ENCODE measurements around the gene DMAC2. TPM values are rescaled to one million over a fixed set of nuclear protein-coding genes. Genes with fewer than 3 reads are reported as not detected.

Gene DMAC2
- total and polyA plus RNA-seq, 2 of the 13 experiments (the other 11 are each of a cell fraction or from before 2014, with no cell fraction given) = 39.0 to 66.0 TPM

GRCh38 chr19:41397086-41398049 is 42.3 kb downstream of the DMAC2 start, which contains the start of the genes BCKDHA and EXOSC5 (continued):
- TF ChIP-seq FOXO4 (CRISPR knock-in tag; conservative IDR thresholded peaks at IDR 0.05) (no peak), ZNF20 (CRISPR knock-in tag; IDR thresholded peaks at IDR 0.05) (no peak), ZNF263 (CRISPR knock-in tag; IDR thresholded peaks at IDR 0.05) (peak; percentile 68), ZBTB20 (CRISPR knock-in tag; IDR thresholded peaks at IDR 0.05; ENCODE audit: borderline replicate concordance, low read depth) (no peak), ZNF776 (CRISPR knock-in tag; IDR thresholded peaks at IDR 0.05) (no peak), ZNF614 (CRISPR knock-in tag; IDR thresholded peaks at IDR 0.05; ENCODE audit: borderline replicate concordance) (peak; percentile 56; the same call in 1 of the 2 replicates), MEF2D (CRISPR knock-in tag; IDR thresholded peaks at IDR 0.05) (peak; percentile 23; the same call in 1 of the 2 replicates), MXI1 (IDR thresholded peaks at IDR 0.05; ENCODE audit: borderline replicate concordance, low read depth, low read length) (peak; percentile 100), BRCA1 (CRISPR knock-in tag; IDR thresholded peaks at IDR 0.05) (0 out of 2 replicates have a peak, but pooled peaks have one; percentile 69), POLR2AphosphoS5 (IDR thresholded peaks at IDR 0.05; ENCODE audit: low read depth, low read length) (peak; percentile 63), IRF2 (CRISPR knock-in tag; IDR thresholded peaks at IDR 0.05) (no peak; the same call in none of the 2 replicates), AGO1 (IDR thresholded peaks at IDR 0.05; ENCODE audit: low read depth, low read length, poor library complexity, severe bottlenecking) (peak; percentile 65), ZNF891 (CRISPR knock-in tag; IDR thresholded peaks at IDR 0.05) (peak; percentile 85; the same call in 1 of the 2 replicates), ZNF660 (CRISPR knock-in tag; IDR thresholded peaks at IDR 0.05; ENCODE audit: borderline replicate concordance, low read depth) (no peak), ZNF580 (CRISPR knock-in tag; IDR thresholded peaks at IDR 0.05; ENCODE audit: borderline replicate concordance, low read depth) (peak; percentile 82; the same call in 1 of the 2 replicates), FOXK2 (IDR thresholded peaks at IDR 0.05) (peak; percentile 99), ZNF274 (CRISPR knock-in tag; IDR thresholded peaks at IDR 0.05) (0 out of 2 replicates have a peak, but pooled peaks have one; percentile 36), ZNF337 (CRISPR knock-in tag; IDR thresholded peaks at IDR 0.05; ENCODE audit: borderline replicate concordance, low read depth) (0 out of 2 replicates have a peak, but pooled peaks have one; percentile 24), ZKSCAN5 (CRISPR knock-in tag; IDR thresholded peaks at IDR 0.05) (no peak), RAD51 (IDR thresholded peaks at IDR 0.05; ENCODE audit: borderline replicate concordance) (peak; percentile 42; the same call in 1 of the 2 replicates), JUND (CRISPR knock-in tag; IDR thresholded peaks at IDR 0.05) (peak; percentile 55; the same call in 1 of the 2 replicates)
- TF ChIP-seq, protein P1, sequence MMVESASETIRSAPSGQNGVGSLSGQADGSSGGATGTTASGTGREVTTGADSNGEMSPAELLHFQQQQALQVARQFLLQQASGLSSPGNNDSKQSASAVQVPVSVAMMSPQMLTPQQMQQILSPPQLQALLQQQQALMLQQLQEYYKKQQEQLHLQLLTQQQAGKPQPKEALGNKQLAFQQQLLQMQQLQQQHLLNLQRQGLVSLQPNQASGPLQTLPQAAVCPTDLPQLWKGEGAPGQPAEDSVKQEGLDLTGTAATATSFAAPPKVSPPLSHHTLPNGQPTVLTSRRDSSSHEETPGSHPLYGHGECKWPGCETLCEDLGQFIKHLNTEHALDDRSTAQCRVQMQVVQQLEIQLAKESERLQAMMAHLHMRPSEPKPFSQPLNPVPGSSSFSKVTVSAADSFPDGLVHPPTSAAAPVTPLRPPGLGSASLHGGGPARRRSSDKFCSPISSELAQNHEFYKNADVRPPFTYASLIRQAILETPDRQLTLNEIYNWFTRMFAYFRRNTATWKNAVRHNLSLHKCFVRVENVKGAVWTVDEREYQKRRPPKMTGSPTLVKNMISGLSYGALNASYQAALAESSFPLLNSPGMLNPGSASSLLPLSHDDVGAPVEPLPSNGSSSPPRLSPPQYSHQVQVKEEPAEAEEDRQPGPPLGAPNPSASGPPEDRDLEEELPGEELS (CRISPR knock-in tag; IDR thresholded peaks at IDR 0.05) = peak; percentile 72
- TF ChIP-seq, protein P2, sequence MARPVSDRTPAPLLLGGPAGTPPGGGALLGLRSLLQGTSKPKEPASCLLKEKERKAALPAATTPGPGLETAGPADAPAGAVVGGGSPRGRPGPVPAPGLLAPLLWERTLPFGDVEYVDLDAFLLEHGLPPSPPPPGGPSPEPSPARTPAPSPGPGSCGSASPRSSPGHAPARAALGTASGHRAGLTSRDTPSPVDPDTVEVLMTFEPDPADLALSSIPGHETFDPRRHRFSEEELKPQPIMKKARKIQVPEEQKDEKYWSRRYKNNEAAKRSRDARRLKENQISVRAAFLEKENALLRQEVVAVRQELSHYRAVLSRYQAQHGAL (CRISPR knock-in tag; IDR thresholded peaks at IDR 0.05; ENCODE audit: not compliant biosample characterization) = peak; percentile 87

All from HepG2 (cell line).